Endodermal cell (in vitro differentiated cells): ENCODE measurements around the gene H3-3A. TPM values are rescaled to one million over a fixed set of nuclear protein-coding genes. Genes with fewer than 3 reads are reported as not detected.

Source experiments
- DNase-seq: peaks from one replicate; pipeline ENCODE4 v3.0.0-alpha.2; 2017
- H3K27ac ChIP-seq: 2 replicates; pipeline ENCODE4 v1.5.1; 2013; ENCODE audit warnings: mild to moderate bottlenecking, low read depth, low read length, moderate library complexity
- H3K27me3 ChIP-seq: 2 replicates; pipeline ENCODE4 v1.6.1; 2013; ENCODE audit warnings: mild to moderate bottlenecking, low read length, moderate library complexity; ENCODE audit not compliant: insufficient read depth, control insufficient read depth, poor library complexity, severe bottlenecking
- H3K36me3 ChIP-seq: 2 replicates; pipeline ENCODE4 v1.7.0; 2013; ENCODE audit warnings: mild to moderate bottlenecking, low read length, moderate library complexity; ENCODE audit not compliant: control insufficient read depth, insufficient read depth
- H3K4me1 ChIP-seq: one replicate; pipeline ENCODE4 v1.7.0; 2013; ENCODE audit warnings: low read length; ENCODE audit not compliant: control insufficient read depth, insufficient read depth
- H3K4me3 ChIP-seq: 2 replicates; pipeline ENCODE4 v1.5.1; 2013; ENCODE audit warnings: mild to moderate bottlenecking, low read length, moderate library complexity
- H3K9ac ChIP-seq: 2 replicates; pipeline ENCODE4 v1.6.1; 2013; ENCODE audit warnings: mild to moderate bottlenecking, low read length, moderate library complexity; ENCODE audit not compliant: poor library complexity, severe bottlenecking; ENCODE audit errors: extremely low read depth
- H3K9me3 ChIP-seq: 2 replicates; pipeline ENCODE4 v1.6.1; 2013; ENCODE audit warnings: mild to moderate bottlenecking, low read length, moderate library complexity; ENCODE audit not compliant: control insufficient read depth
- H3K27ac Mint-ChIP-seq: 2 replicates; pipeline ENCODE4 v1.8.0; 2020; ENCODE audit warnings: mixed read lengths
- H3K27me3 Mint-ChIP-seq: 2 replicates; pipeline ENCODE4 v1.8.0; 2021; ENCODE audit warnings: mild to moderate bottlenecking, mixed read lengths; ENCODE audit not compliant: insufficient read depth
- H3K36me3 Mint-ChIP-seq: 2 replicates; pipeline ENCODE4 v1.8.0; 2020; ENCODE audit warnings: low read depth, mixed read lengths
- H3K4me1 Mint-ChIP-seq: 2 replicates; pipeline ENCODE4 v1.8.0; 2020; ENCODE audit warnings: mixed read lengths
- H3K4me3 Mint-ChIP-seq: 2 replicates; pipeline ENCODE4 v1.8.0; 2020; ENCODE audit warnings: mild to moderate bottlenecking, moderate library complexity, mixed read lengths
- H3K9me3 Mint-ChIP-seq: 2 replicates; pipeline ENCODE4 v1.8.0; 2020; ENCODE audit warnings: mild to moderate bottlenecking, mixed read lengths
- WGBS, 2 experiments: methylation state at CpG; one replicate each; pipeline versions ENCODE4 v1.1.5 to v1.1.7; 2013; ENCODE audit warnings: missing lambda C conversion rate in 2 of 2, mixed read lengths in 1 of 2; ENCODE audit not compliant: insufficient coverage in 1 of 2, insufficient read length in 1 of 2; 5-methylcytosine and 5-hydroxymethylcytosine counted together
- total RNA-seq, 2 donors: library from RNA; stranded (reverse); fragmentation: NEBNext Ultra II Directional in 1 of 2; extraction: Animal tissue kit (Norgen Biotek cat#: 25700) in 1 of 2; gene quantifications; 2 replicates in 1 of 2; 3 replicates in 1 of 2; pipeline ENCODE4 v1.2.1, GENCODE V29; 2021
- TF ChIP-seq, protein P1 (sequence below): fragments of 200-600 bp; sonication (generic); conservative IDR thresholded peaks from 2 replicates; pipeline ENCODE4 v1.5.0; 2021; ENCODE audit warnings: antibody characterized with exemption, mild to moderate bottlenecking

The H3-3A gene
- total RNA-seq, 2 donors from 2014 or later: 733 to 829 TPM

DNA sequence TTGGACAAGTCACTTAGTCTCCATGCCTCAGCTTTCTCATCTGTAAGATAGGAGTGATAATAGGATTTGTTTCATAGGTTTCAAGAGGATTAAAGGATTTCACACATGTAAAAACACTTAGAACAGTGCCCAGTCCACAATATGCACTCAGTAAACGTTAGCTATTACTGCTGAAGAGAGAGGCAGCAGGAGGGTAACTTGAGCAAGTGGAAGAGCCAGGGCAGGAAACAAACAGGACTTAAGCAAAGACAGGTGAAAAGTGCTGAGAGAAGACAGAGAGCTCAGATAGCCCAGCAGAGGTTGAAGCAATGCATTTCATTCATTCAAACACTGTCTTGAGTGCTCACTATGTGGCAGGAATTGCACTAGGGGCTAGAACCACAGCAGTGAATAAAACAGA lies 21.1 kb upstream of the H3-3A start:
- DNase-seq: no peak
- peaks cover 7% of the 10 kb centered on the region for H3K4me1 Mint-ChIP-seq
- no peak overlapping the region for H3K4me3 ChIP-seq
- H3K9me3 ChIP-seq: peaks cover 6% of the 10 kb centered on the region
- no peaks in the 10 kb centered on the region for H3K4me1 ChIP-seq
- WGBS, 2 experiments: 68% methylated on average over 1 of the region's 1 CpG; no CpG with 5 or more reads in 1 of the 2 experiments
- peaks cover 7% of the 10 kb centered on the region for H3K27me3 Mint-ChIP-seq
- H3K27ac Mint-ChIP-seq: no peak overlapping the region
- H3K4me3 Mint-ChIP-seq: no peak overlapping the region
- H3K27me3 ChIP-seq: no peaks in the 10 kb centered on the region
- TF ChIP-seq, protein P1, sequence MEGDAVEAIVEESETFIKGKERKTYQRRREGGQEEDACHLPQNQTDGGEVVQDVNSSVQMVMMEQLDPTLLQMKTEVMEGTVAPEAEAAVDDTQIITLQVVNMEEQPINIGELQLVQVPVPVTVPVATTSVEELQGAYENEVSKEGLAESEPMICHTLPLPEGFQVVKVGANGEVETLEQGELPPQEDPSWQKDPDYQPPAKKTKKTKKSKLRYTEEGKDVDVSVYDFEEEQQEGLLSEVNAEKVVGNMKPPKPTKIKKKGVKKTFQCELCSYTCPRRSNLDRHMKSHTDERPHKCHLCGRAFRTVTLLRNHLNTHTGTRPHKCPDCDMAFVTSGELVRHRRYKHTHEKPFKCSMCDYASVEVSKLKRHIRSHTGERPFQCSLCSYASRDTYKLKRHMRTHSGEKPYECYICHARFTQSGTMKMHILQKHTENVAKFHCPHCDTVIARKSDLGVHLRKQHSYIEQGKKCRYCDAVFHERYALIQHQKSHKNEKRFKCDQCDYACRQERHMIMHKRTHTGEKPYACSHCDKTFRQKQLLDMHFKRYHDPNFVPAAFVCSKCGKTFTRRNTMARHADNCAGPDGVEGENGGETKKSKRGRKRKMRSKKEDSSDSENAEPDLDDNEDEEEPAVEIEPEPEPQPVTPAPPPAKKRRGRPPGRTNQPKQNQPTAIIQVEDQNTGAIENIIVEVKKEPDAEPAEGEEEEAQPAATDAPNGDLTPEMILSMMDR: no peak
- no peaks in the 10 kb centered on the region for H3K36me3 ChIP-seq
- H3K27ac ChIP-seq: no peak overlapping the region
- H3K9me3 Mint-ChIP-seq: peaks cover 2% of the 10 kb centered on the region
- H3K36me3 Mint-ChIP-seq: peaks cover 7% of the 10 kb centered on the region
- H3K9ac ChIP-seq: no peak overlapping the region

DNA sequence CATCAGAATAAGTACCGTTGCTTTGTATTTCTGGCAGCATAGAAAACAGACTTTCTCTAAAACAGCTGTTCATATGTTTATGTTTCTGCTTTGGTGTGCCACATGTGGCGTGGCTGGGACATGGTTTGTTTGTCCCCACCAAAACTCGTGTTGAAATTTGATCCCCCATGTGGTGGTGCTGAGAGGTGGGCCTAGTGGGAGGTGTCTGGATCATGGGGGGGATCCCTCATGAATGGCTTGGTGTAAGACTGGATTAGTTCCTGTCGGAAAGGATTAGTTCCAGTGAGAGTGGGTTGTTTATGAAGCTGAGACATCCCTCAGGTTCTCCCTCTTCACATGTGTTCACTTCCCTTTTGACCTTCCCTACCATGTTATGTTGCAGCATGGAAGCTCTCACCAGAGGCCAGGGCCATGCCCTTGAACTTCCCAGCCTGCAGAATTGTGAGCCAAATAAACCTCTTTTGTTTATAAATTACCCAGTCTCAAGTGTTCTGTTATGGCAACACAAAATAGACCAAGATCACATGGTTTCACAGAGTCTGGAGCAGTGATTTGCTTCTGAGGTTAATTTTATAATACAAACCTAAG lies 17.9 kb upstream of the H3-3A start:
- no peak overlapping the region for H3K27ac Mint-ChIP-seq
- H3K4me3 Mint-ChIP-seq: no peak overlapping the region
- H3K4me3 ChIP-seq: no peak overlapping the region
- H3K36me3 ChIP-seq: no peaks in the 10 kb centered on the region
- H3K9me3 Mint-ChIP-seq: peaks cover 2% of the 10 kb centered on the region
- no peaks in the 10 kb centered on the region for H3K27me3 ChIP-seq
- peaks cover 12% of the 10 kb centered on the region for H3K27me3 Mint-ChIP-seq
- 82% methylated on average over 3 of the region's 4 CpGs; no CpG with 5 or more reads in 1 of the 2 experiments for WGBS, 2 experiments
- no peak overlapping the region for H3K27ac ChIP-seq
- H3K36me3 Mint-ChIP-seq: peaks cover 7% of the 10 kb centered on the region
- no peak overlapping the region for H3K9ac ChIP-seq
- peaks cover 6% of the 10 kb centered on the region for H3K9me3 ChIP-seq
- TF ChIP-seq, protein P1: no peak
- H3K4me1 ChIP-seq: no peaks in the 10 kb centered on the region
- peaks cover 7% of the 10 kb centered on the region for H3K4me1 Mint-ChIP-seq
- DNase-seq: no peak

DNA sequence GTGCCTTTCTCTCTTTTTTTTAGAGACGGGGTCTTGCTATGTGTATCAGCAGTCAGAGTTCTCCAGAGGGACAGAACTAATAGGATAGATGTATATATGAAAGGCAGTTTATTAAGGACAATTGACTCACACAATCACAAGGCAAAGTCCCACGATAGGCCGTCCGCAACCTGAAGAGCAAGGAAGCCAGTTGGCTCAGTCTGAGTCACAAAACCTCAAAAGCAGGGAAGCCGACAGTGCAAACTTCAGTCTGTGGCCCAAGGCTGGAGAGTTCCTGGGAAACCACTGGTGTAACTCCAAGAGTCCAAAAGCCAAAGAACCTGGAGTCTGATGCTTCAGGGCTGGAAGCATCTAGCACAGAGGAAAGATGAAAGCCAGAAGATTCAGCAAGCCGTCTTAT lies 16.3 kb upstream of the H3-3A start:
- Mint-ChIP-seq H3K27ac (no peak overlapping the region), H3K4me1 (peaks cover 6% of the 10 kb centered on the region), H3K36me3 (peaks cover 7% of the 10 kb centered on the region), H3K27me3 (peaks cover 9% of the 10 kb centered on the region), H3K4me3 (no peak overlapping the region), H3K9me3 (peaks cover 2% of the 10 kb centered on the region)
- no peak overlapping the region for H3K4me3 ChIP-seq
- H3K4me1 ChIP-seq: no peaks in the 10 kb centered on the region
- no peak for DNase-seq
- no peak overlapping the region for H3K27ac ChIP-seq
- 90 to 98% methylated on average over 5 of the region's 6 CpGs for WGBS, 2 experiments
- peaks cover 6% of the 10 kb centered on the region for H3K9me3 ChIP-seq
- no peaks in the 10 kb centered on the region for H3K36me3 ChIP-seq
- no peaks in the 10 kb centered on the region for H3K27me3 ChIP-seq
- TF ChIP-seq, protein P1: no peak
- no peak overlapping the region for H3K9ac ChIP-seq
